GM18858 (cell line): ENCODE measurements around the gene NSFL1C.

ENCODE experiments used
- ATAC-seq: cut with Tn5 transposase; IDR thresholded peaks from one replicate; pipeline ENCODE4 v1.9.1; 2021; ENCODE audit not compliant: unreplicated experiment

Gene NSFL1C

DNA sequence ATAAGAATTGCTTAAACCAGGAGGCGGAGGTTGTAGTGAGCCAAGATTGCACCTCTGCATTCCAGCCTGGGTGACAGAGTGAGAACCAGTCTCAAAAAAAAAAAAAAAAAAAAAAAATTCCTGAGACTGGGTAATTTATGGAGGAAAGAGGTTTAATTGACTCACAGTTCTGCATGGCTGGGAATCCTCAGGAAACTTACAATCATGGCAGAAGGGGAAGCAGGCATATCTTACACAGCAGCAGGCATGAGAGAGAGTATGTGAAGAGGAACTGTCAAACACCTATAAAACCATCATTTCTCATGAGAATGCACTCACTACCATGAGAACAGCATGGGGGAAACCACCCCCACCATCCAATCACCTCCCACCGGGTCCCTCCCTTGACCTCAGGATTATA lies 72.0 kb downstream of the NSFL1C start:
- no peak for ATAC-seq

GRCh38 chr20:1393507-1393882 lies 73.2 kb downstream of the NSFL1C start:
- ATAC-seq = no peak

- peak; percentile 78 for ATAC-seq
These were observed 73.7 kb downstream of the NSFL1C start, which contains the start of gene FKBP1A for GRCh38 chr20:1392693-1393506. TSS of gene FKBP1A (minus strand) at chr20:1393054. CDS start at chr20:1392998, 56 bp downstream.

DNA sequence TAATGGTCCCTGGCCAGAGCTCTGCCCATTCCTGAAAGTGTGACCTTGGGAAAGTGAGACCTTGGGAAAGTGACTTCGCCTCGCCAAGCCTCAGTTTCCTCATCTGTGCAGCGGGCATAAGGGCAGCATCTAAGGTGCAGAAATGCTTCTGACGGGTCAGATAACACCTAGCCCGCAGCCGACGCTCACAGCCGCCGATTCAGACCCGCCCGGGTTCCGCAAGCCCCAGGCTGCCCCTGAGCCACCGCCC lies 74.3 kb downstream of the NSFL1C start:
- no peak for ATAC-seq
